ENCODE results near the gene RGS3. TPM values are rescaled to one million over a fixed set of nuclear protein-coding genes. Genes with fewer than 3 reads are reported as not detected.
"Not testable (repeated sequence)": the region's sequence is repeated elsewhere in the genome, so short reads cannot be mapped to it uniquely, and the experiment has no call there.

Gene RGS3
- total RNA-seq, 2 donors from 2014 or later: 170 to 202 TPM

- no peak for ATAC-seq (ENCODE audit: insufficient number of reproducible peaks, low FRiP score, low read depth)
- no peak overlapping the region for H3K4me3 ChIP-seq
- no peak for TF ChIP-seq CTCF (IDR thresholded peaks at IDR 0.05)
- no peaks in the 10 kb centered on the region for H3K9me3 ChIP-seq
- no peaks in the 10 kb centered on the region for H3K27me3 ChIP-seq (replicated peaks; ENCODE audit: insufficient read depth)
- no peak for DNase-seq (ENCODE audit: low spot score)
- no peak overlapping the region for H3K27ac ChIP-seq
- H3K36me3 ChIP-seq: no peaks in the 10 kb centered on the region
- H3K4me1 ChIP-seq (ENCODE audit: control insufficient read depth in 1 of 2, low read depth in 2 of 2): no peaks in the 10 kb centered on the region
Measured at GRCh38 chr9:113426701-113427100, 36.8 kb upstream of the RGS3 start.

GRCh38 chr9:113427629-113428028 is 35.9 kb upstream of the RGS3 start:
- Histone ChIP-seq H3K4me3 (no peak overlapping the region), H3K27ac (no peak overlapping the region), H3K36me3 (no peaks in the 10 kb centered on the region), H3K9me3 (no peaks in the 10 kb centered on the region), H3K27me3 (replicated peaks; ENCODE audit: insufficient read depth) (no peaks in the 10 kb centered on the region), H3K4me1 (ENCODE audit: control insufficient read depth in 1 of 2, low read depth in 2 of 2) (no peaks in the 10 kb centered on the region)
- ATAC-seq (ENCODE audit: insufficient number of reproducible peaks, low FRiP score, low read depth) (no peak), DNase-seq (ENCODE audit: low spot score) (no peak)
- TF ChIP-seq CTCF (IDR thresholded peaks at IDR 0.05): no peak

DNA sequence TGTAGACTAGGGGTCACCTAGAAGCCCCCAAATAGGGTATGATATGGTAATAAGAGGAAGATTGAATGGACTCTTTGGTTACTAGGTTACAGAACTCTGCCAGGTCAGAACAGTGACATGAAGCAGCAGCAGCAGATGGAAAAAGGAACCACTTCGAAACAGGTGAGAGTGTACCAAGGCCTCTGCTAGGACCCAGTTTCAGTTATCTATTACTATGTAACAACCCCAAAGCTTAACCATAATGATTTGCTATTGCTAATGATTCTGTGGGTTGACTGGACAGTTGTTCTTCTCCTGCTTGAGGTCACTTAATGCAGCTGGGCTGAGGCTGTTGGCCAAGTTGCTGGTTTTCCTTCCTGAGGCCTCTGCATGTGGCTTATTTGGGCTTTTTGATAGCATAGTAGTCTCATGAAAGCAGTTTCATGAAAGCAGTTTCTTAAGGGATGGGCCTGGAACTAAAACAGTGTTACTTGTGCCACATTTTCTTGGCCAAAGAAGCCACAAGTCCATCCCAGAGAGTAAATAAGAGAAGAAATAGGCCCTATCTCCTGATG is 35.4 kb upstream of the RGS3 start:
- Histone ChIP-seq H3K4me3 (no peak overlapping the region), H3K4me1 (ENCODE audit: control insufficient read depth in 1 of 2, low read depth in 2 of 2) (no peaks in the 10 kb centered on the region), H3K9me3 (no peaks in the 10 kb centered on the region), H3K27me3 (replicated peaks; ENCODE audit: insufficient read depth) (no peaks in the 10 kb centered on the region), H3K36me3 (no peaks in the 10 kb centered on the region), H3K27ac (no peak overlapping the region)
- ATAC-seq (ENCODE audit: insufficient number of reproducible peaks, low FRiP score, low read depth): no peak
- no peak for DNase-seq (ENCODE audit: low spot score)
- no peak for TF ChIP-seq CTCF (IDR thresholded peaks at IDR 0.05)

DNA sequence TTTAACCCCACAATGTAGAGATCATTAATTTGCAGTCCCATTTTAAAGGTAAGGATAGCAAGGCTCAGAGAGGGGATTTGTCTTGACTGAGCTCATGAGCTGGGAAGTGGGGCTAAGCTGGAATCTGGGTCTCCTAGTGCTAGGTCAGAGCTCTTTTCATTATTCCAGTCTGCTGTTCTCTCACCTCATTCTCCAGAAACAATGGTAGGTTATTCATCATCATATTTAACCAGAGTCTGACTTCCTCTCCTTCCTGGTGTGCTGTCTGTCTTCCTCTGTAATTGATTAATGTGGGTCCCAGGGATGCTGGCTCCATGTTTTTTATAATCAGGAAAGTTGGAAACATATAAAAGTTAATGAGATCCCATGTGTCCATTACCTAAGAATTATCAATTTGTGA is 32.3 kb upstream of the RGS3 start:
- H3K9me3 ChIP-seq: no peaks in the 10 kb centered on the region
- H3K36me3 ChIP-seq: no peaks in the 10 kb centered on the region
- DNase-seq (ENCODE audit: low spot score) (no peak), ATAC-seq (ENCODE audit: insufficient number of reproducible peaks, low FRiP score, low read depth) (no peak)
- H3K27me3 ChIP-seq (replicated peaks; ENCODE audit: insufficient read depth): no peaks in the 10 kb centered on the region
- H3K4me1 ChIP-seq (ENCODE audit: control insufficient read depth in 1 of 2, low read depth in 2 of 2): no peaks in the 10 kb centered on the region
- TF ChIP-seq CTCF (IDR thresholded peaks at IDR 0.05): no peak
- no peak overlapping the region for H3K27ac ChIP-seq
- H3K4me3 ChIP-seq: no peak overlapping the region

DNA sequence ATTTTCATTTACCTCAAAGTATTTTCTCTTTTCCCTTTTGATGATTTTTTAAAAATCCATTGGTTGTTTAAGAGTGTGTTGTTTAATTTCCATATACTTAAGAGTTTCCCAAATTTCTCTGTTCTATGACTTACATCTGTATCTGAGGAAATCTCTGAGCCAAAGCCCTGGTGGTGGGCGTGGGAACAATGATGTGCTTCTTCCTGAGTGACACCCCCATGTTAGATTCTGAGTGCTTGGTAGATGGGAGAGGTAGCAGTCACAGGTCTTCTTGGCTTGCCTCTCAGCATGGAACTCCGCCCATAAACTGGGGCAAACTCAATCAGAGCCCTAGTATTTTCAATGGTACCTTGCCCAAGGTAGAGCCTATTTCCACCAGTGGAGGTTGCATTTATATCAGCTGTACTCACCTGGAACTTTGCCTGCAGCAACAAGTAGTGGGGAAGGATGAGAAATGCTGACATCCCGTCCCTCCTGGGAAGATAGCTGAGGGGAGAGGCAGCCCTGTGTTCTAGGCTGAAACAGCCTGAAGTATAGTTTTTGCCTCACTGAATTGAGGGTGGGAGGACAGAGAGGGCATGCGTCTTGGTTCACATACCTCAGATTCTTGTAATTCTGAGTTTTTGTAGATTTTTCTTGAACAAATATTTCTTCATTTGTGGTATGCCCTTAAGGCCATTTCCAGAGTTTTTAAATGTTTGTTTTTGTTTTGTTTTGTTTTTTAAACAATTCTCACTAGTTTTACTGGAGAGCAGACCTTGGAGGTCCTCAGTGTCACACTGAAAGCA is 26.6 kb upstream of the RGS3 start:
- TF ChIP-seq CTCF (IDR thresholded peaks at IDR 0.05): no peak
- Histone ChIP-seq H3K36me3 (no peaks in the 10 kb centered on the region), H3K4me3 (no peak overlapping the region), H3K4me1 (ENCODE audit: control insufficient read depth in 1 of 2, low read depth in 2 of 2) (no peaks in the 10 kb centered on the region), H3K27me3 (replicated peaks; ENCODE audit: insufficient read depth) (no peaks in the 10 kb centered on the region), H3K9me3 (no peaks in the 10 kb centered on the region), H3K27ac (no peak overlapping the region)
- DNase-seq (ENCODE audit: low spot score): no peak
- no peak for ATAC-seq (ENCODE audit: insufficient number of reproducible peaks, low FRiP score, low read depth)

GRCh38 chr9:113437716-113438115 is 25.8 kb upstream of the RGS3 start:
- not testable (repeated sequence) for H3K9me3 ChIP-seq; H3K27me3 ChIP-seq (replicated peaks; ENCODE audit: insufficient read depth); DNase-seq (ENCODE audit: low spot score); H3K4me1 ChIP-seq (ENCODE audit: control insufficient read depth in 1 of 2, low read depth in 2 of 2); H3K36me3 ChIP-seq; ATAC-seq (ENCODE audit: insufficient number of reproducible peaks, low FRiP score, low read depth); H3K4me3 ChIP-seq; H3K27ac ChIP-seq

Data from thoracic aorta (tissue), 2 donors.